Pancreas (tissue), 10 donors: ENCODE results near the gene FGD5. TPM values are rescaled to one million over a fixed set of nuclear protein-coding genes. Genes with fewer than 3 reads are reported as not detected.

Source experiments
- ATAC-seq, 4 donors: fragments of 200-7000 bp; cut with Tn5 transposase; one replicate each; pipeline versions ENCODE4 v1.8.0 to v1.9.1; 2020; ENCODE audit warnings: mild to moderate bottlenecking in 4 of 4, moderate library complexity in 4 of 4
- DNase-seq, 6 donors: peaks; one replicate each; pipeline ENCODE4 v3.0.0-alpha.2; 2020
- FAIRE-seq: peaks from 2 replicates; lab custom pipeline; 2012; peaks lifted over from hg19 to GRCh38; lab: Jason Lieb, UNC
- H3K27ac ChIP-seq, 4 donors: fragments of 200-600 bp; sonication (generic); 1 replicate in 3 of 4; 2 replicates in 1 of 4; pipeline versions ENCODE4 v1.5.0 to v1.8.0; 2020
- H3K27me3 ChIP-seq, 4 donors: fragments of 200-600 bp; one replicate each; pipeline ENCODE4 v1.8.0; 2021
- H3K36me3 ChIP-seq, 3 donors: fragments of 200-600 bp; sonication (generic) in 1 of 3; one replicate each; pipeline versions ENCODE4 v1.5.0 to v1.8.0; 2020 to 2021
- H3K4me1 ChIP-seq, 3 donors: fragments of 200-600 bp; one replicate each; pipeline ENCODE4 v1.8.0; 2021
- H3K4me3 ChIP-seq, 4 donors: fragments of 200-600 bp; sonication (generic) in 2 of 4; one replicate each; pipeline versions ENCODE4 v1.5.0 to v1.8.0; 2020 to 2021
- H3K9me3 ChIP-seq, 4 donors: fragments of 200-600 bp; one replicate each; pipeline ENCODE4 v1.8.0; 2021
- WGBS, 2 donors: extraction: QIAGEN DNeasy Blood & Tissue Kit; methylation state at CpG; one replicate each; pipeline ENCODE4 v1.1.7; 2013; 5-methylcytosine and 5-hydroxymethylcytosine counted together
- intact Hi-C, 3 donors: fragments of 100-400 bp; cut with DNase I; formaldehyde crosslinking; loops; one replicate each; pipeline versions ENCODE4 v1.11.1 to v1.14.2; 2022
- polyA plus RNA-seq, 2 donors: library from polyadenylated mRNA; stranded (reverse); fragments of 200-250 nt; gene quantifications; one replicate each; pipeline ENCODE4 v1.2.3, GENCODE V29; 2013
- total RNA-seq, 6 donors: library from RNA; stranded (reverse); fragmentation: NEBNext Ultra II Directional in 4 of 6; extraction: Animal tissue kit (Norgen Biotek cat#: 25700) in 4 of 6; gene quantifications; one replicate each; pipeline versions ENCODE4 v1.2.1 to v1.2.4, GENCODE V29; 2021 to 2023
- TF ChIP-seq, protein P1 (sequence below), 4 donors: fragments of 200-600 bp; sonication (generic) in 3 of 4; IDR thresholded peaks; one replicate each; pipeline versions ENCODE4 v1.5.0 to v1.8.0; 2021; ENCODE audit warnings: antibody characterized with exemption in 4 of 4
- donor health status: healthy with polysubstance abuse.
- donor health status: DM: no; HTN: no; CAD: no; lungs with moderate emphysema.
- donor health status: DM: no; HTN: no; CAD: no.
- donor health status: control.
- donor health status: control.
- donor health status: Bipolar disorder and iron deficiency.
- donor health status: DM: yes; HTN: yes; CAD: no.
- donor health status: DM: no; HTN: no; CAD: no.
- donor health status: DM: no; HTN: no; CAD: no.
- donor health status: DM: yes; HTN: yes; CAD: no.

The FGD5 gene
- total and polyA plus RNA-seq, 8 donors = 2.2 to 7.1 (median 3.3) TPM

DNA sequence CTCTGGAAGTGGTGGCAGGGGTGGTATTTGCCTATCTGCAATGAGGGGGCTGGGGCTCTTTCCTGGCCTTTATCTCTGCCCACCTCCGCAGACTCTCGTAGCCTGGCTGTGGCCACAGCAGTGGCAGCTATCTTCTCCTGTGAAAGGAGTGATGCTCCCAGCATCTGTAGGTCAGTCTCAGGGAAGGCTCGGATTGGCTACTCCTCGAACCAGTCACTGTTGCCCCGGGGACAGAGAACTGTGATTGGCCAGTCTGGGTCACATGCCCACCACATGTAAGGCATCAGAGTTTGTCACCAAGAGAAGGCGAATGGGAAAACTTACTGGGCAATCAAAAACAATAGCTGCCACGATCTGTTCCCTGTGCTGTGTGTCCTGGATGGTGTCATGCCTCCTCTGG, 30.1 kb upstream of the FGD5 start:
- FAIRE-seq = no peak
- Histone ChIP-seq H3K4me1 (no peaks in the 10 kb centered on the region), H3K27ac (no peak overlapping the region), H3K27me3 (peaks cover 0 to 4% (median 0%) of the 10 kb centered on the region in 4 donors), H3K9me3 (no peaks in the 10 kb centered on the region), H3K4me3 (no peak overlapping the region), H3K36me3 (no peaks in the 10 kb centered on the region)
- 74 to 82% methylated on average over 7 of the region's 7 CpGs for WGBS, 2 donors
- intact Hi-C loops = no loop called here
- TF ChIP-seq, protein P1, sequence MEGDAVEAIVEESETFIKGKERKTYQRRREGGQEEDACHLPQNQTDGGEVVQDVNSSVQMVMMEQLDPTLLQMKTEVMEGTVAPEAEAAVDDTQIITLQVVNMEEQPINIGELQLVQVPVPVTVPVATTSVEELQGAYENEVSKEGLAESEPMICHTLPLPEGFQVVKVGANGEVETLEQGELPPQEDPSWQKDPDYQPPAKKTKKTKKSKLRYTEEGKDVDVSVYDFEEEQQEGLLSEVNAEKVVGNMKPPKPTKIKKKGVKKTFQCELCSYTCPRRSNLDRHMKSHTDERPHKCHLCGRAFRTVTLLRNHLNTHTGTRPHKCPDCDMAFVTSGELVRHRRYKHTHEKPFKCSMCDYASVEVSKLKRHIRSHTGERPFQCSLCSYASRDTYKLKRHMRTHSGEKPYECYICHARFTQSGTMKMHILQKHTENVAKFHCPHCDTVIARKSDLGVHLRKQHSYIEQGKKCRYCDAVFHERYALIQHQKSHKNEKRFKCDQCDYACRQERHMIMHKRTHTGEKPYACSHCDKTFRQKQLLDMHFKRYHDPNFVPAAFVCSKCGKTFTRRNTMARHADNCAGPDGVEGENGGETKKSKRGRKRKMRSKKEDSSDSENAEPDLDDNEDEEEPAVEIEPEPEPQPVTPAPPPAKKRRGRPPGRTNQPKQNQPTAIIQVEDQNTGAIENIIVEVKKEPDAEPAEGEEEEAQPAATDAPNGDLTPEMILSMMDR (IDR thresholded peaks at IDR 0.05) = no peak
- peak in 1 of 6 donors; percentile 30 for DNase-seq
- no peak for ATAC-seq

DNA sequence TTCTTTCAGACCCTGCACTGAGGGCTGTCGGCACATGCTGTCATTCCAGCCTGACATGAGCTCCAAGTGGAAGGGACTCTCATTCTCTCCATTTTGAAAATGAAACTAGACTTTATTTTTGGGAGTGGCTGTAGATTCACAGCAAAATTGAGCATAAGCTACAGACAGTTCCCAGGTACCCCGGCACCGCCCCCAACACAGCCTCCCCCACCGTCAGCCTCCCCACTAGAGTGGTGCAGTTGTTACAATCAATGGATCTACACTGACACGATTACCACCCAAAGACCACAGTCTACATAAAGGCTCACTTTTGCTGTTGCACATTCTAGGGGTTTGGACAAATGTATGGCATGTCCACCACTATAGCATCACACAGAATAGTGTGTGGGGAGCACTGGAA, 29.5 kb upstream of the FGD5 start:
- TF ChIP-seq, protein P1 (IDR thresholded peaks at IDR 0.05) = no peak
- H3K4me1 ChIP-seq = no peaks in the 10 kb centered on the region
- no peak overlapping the region for H3K27ac ChIP-seq
- H3K4me3 ChIP-seq = no peak overlapping the region
- H3K36me3 ChIP-seq = no peaks in the 10 kb centered on the region
- H3K9me3 ChIP-seq = no peaks in the 10 kb centered on the region
- DNase-seq = peak in 1 of 6 donors; percentile 6
- intact Hi-C loops = no loop called here
- FAIRE-seq = no peak
- H3K27me3 ChIP-seq = peaks cover 0 to 4% (median 0%) of the 10 kb centered on the region in 4 donors
- WGBS, 2 donors = 59 to 69% methylated on average over 5 of the region's 5 CpGs
- ATAC-seq = no peak

DNA sequence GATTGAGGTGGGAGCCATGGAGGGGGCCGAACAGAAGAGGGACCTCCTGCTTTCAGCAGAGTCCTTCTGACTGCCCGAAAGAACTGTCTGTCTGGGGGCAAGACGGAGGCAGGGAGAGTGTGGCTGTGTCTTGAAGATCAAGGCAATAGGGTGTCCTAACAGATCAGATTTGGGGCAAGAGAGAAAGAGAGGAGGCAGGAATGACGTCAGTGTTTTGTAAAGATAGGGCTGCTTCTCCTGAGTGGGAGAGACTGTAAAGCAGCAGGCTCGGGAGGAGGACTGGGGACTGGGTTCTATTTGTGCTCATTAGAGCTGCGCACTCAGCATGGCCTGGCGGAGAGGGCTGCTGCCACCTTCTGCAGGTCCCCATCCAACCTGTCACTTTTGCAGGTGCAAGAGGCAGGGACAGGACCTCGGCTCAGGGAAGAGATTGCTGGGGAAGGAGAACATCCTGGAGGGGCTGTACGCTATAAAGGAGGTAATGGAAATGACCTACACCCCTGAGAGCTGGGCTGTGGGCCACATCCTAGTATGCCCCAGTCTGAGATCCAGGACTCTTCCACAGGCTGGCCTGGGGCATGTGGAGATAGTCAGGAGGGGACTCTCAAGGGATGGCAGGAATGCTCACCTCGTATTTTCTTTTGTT, 29.0 kb upstream of the FGD5 start:
- TF ChIP-seq, protein P1 (IDR thresholded peaks at IDR 0.05) = no peak

DNA sequence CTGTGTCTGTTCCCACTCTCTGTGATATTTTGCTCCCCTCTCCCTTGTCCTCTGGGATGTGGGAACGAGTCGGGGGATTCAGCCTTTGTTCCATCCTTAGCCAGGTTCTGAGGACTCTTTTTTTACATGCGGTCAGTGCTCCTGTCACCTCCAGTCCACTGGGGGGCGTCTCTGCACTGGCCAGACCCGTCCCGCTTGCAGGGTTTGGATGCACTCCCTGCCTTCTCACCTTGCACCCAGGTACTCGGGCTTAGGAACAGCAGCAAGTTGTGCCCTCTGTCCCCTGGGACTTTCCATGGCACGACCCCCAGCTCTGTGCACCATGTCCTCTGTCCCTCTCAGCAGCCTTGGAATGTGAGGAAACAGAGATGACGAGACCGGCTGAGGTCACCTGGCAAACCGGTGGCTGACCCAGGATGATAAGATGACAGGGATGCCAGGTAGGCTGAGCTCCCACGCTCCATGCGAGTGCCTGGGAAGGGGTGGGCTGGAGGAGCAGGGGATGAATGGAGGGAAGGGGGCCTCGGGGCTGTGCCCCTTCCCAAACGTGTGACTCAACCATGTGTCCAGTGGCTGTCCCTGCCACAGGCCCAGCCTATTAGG, 27.3 kb upstream of the FGD5 start:
- 11 to 13% methylated on average over 15 of the region's 15 CpGs for WGBS, 2 donors
- FAIRE-seq = no peak
- intact Hi-C loops = loop anchor here in 2 of 3 donors (5.0 to 10.0 kb wide), 2 partner anchors 123 to 126 kb away; no protein-coding TSS in a partner anchor

More for the DNA sequence above, 29.0 kb upstream of the FGD5 start:
- no peak overlapping the region for H3K4me3 ChIP-seq
- DNase-seq (no peak), FAIRE-seq (no peak), ATAC-seq (no peak)
- H3K9me3 ChIP-seq = no peaks in the 10 kb centered on the region
- WGBS, 2 donors = 48 to 62% methylated on average over 10 of the region's 10 CpGs
- no peaks in the 10 kb centered on the region for H3K36me3 ChIP-seq
- H3K4me1 ChIP-seq = no peaks in the 10 kb centered on the region
- intact Hi-C loops = loop anchor here in 2 of 3 donors (5.0 to 10.0 kb wide), 2 partner anchors 125 to 128 kb away; no protein-coding TSS in a partner anchor
- H3K27me3 ChIP-seq = peaks cover 0 to 4% (median 0%) of the 10 kb centered on the region in 4 donors
- H3K27ac ChIP-seq = no peak overlapping the region

More for the DNA sequence above, 27.3 kb upstream of the FGD5 start:
- peaks cover 0 to 4% (median 0%) of the 10 kb centered on the region in 4 donors for H3K27me3 ChIP-seq
- no peaks in the 10 kb centered on the region for H3K36me3 ChIP-seq
- no peaks in the 10 kb centered on the region for H3K4me1 ChIP-seq
- no peak overlapping the region for H3K4me3 ChIP-seq
- TF ChIP-seq, protein P1 (IDR thresholded peaks at IDR 0.05) = peak; percentile 18 to 44 (median 32)
- no peaks in the 10 kb centered on the region for H3K9me3 ChIP-seq
- DNase-seq = peak in 4 of 6 donors; percentile 8 to 76 (median 48)
- peak; percentile 58 to 88 (median 80) for ATAC-seq
- no peak overlapping the region for H3K27ac ChIP-seq
